Pancreas (tissue), 10 donors: ENCODE results near the gene ESR2. TPM values are rescaled to one million over a fixed set of nuclear protein-coding genes. Genes with fewer than 3 reads are reported as not detected.

Source experiments
- ATAC-seq, 4 donors: fragments of 200-7000 bp; cut with Tn5 transposase; one replicate each; pipeline versions ENCODE4 v1.8.0 to v1.9.1; 2020; ENCODE audit warnings: mild to moderate bottlenecking in 4 of 4, moderate library complexity in 4 of 4
- DNase-seq, 6 donors: peaks; one replicate each; pipeline ENCODE4 v3.0.0-alpha.2; 2020
- FAIRE-seq: peaks from 2 replicates; lab custom pipeline; 2012; peaks lifted over from hg19 to GRCh38; lab: Jason Lieb, UNC
- H3K27ac ChIP-seq, 4 donors: fragments of 200-600 bp; sonication (generic); 1 replicate in 3 of 4; 2 replicates in 1 of 4; pipeline versions ENCODE4 v1.5.0 to v1.8.0; 2020
- H3K27me3 ChIP-seq, 4 donors: fragments of 200-600 bp; one replicate each; pipeline ENCODE4 v1.8.0; 2021
- H3K36me3 ChIP-seq, 3 donors: fragments of 200-600 bp; sonication (generic) in 1 of 3; one replicate each; pipeline versions ENCODE4 v1.5.0 to v1.8.0; 2020 to 2021
- H3K4me1 ChIP-seq, 3 donors: fragments of 200-600 bp; one replicate each; pipeline ENCODE4 v1.8.0; 2021
- H3K4me3 ChIP-seq, 4 donors: fragments of 200-600 bp; sonication (generic) in 2 of 4; one replicate each; pipeline versions ENCODE4 v1.5.0 to v1.8.0; 2020 to 2021
- H3K9me3 ChIP-seq, 4 donors: fragments of 200-600 bp; one replicate each; pipeline ENCODE4 v1.8.0; 2021
- WGBS, 2 donors: extraction: QIAGEN DNeasy Blood & Tissue Kit; methylation state at CpG; one replicate each; pipeline ENCODE4 v1.1.7; 2013; 5-methylcytosine and 5-hydroxymethylcytosine counted together
- intact Hi-C, 3 donors: fragments of 100-400 bp; cut with DNase I; formaldehyde crosslinking; loops; one replicate each; pipeline versions ENCODE4 v1.11.1 to v1.14.2; 2022
- polyA plus RNA-seq, 2 donors: library from polyadenylated mRNA; stranded (reverse); fragments of 200-250 nt; gene quantifications; one replicate each; pipeline ENCODE4 v1.2.3, GENCODE V29; 2013
- total RNA-seq, 6 donors: library from RNA; stranded (reverse); fragmentation: NEBNext Ultra II Directional in 4 of 6; extraction: Animal tissue kit (Norgen Biotek cat#: 25700) in 4 of 6; gene quantifications; one replicate each; pipeline versions ENCODE4 v1.2.1 to v1.2.4, GENCODE V29; 2021 to 2023
- TF ChIP-seq, protein P1 (sequence below), 4 donors: fragments of 200-600 bp; sonication (generic) in 3 of 4; IDR thresholded peaks; one replicate each; pipeline versions ENCODE4 v1.5.0 to v1.8.0; 2021; ENCODE audit warnings: antibody characterized with exemption in 4 of 4
- donor health status: healthy with polysubstance abuse.
- donor health status: DM: no; HTN: no; CAD: no; lungs with moderate emphysema.
- donor health status: DM: no; HTN: no; CAD: no.
- donor health status: control.
- donor health status: control.
- donor health status: Bipolar disorder and iron deficiency.
- donor health status: DM: yes; HTN: yes; CAD: no.
- donor health status: DM: no; HTN: no; CAD: no.
- donor health status: DM: no; HTN: no; CAD: no.
- donor health status: DM: yes; HTN: yes; CAD: no.

ESR2 gene
- total and polyA plus RNA-seq, 8 donors = 0.08 to 0.78 (median 0.19) TPM

DNA sequence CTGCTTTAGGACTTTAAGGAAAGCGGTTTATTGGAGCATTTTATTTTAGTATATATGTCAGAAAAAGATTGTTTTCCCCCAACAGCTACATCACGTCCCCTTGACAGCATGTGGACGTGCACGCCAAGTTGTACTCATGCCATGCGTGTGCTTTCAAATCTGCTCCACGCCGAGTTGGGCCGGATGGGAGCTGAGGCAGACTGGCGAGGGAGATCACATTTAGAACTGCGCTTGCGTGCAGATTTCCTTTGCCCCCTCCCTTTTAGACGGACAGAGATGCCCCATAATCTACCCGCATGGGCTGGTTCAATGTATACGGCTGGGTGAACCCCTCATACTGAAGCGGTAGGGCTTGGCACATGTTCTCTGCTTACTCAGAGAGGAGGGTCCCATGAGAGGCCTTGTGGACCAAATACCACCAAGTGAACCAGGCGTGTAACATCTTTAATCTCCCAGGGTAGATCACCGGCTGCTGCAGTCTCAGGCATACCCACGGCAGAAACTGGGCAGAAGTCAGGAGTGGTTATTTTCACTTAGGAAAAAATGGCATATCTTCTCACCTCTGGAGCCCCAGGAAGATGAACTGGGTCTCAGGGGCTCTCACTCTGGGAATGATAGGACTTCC is 92.1 kb downstream of the ESR2 start:
- TF ChIP-seq, protein P1, sequence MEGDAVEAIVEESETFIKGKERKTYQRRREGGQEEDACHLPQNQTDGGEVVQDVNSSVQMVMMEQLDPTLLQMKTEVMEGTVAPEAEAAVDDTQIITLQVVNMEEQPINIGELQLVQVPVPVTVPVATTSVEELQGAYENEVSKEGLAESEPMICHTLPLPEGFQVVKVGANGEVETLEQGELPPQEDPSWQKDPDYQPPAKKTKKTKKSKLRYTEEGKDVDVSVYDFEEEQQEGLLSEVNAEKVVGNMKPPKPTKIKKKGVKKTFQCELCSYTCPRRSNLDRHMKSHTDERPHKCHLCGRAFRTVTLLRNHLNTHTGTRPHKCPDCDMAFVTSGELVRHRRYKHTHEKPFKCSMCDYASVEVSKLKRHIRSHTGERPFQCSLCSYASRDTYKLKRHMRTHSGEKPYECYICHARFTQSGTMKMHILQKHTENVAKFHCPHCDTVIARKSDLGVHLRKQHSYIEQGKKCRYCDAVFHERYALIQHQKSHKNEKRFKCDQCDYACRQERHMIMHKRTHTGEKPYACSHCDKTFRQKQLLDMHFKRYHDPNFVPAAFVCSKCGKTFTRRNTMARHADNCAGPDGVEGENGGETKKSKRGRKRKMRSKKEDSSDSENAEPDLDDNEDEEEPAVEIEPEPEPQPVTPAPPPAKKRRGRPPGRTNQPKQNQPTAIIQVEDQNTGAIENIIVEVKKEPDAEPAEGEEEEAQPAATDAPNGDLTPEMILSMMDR (IDR thresholded peaks at IDR 0.05) = no peak
- H3K36me3 ChIP-seq = no peaks in the 10 kb centered on the region
- 84% methylated on average over 18 of the region's 18 CpGs for WGBS, 2 donors
- no peak overlapping the region for H3K4me3 ChIP-seq
- no peak for DNase-seq
- FAIRE-seq = no peak
- H3K27ac ChIP-seq = no peak overlapping the region
- ATAC-seq = no peak
- intact Hi-C loops = no loop called here
- no peaks in the 10 kb centered on the region for H3K27me3 ChIP-seq
- peaks cover 16 to 49% (median 34%) of the 10 kb centered on the region in 3 donors for H3K4me1 ChIP-seq
- H3K9me3 ChIP-seq = no peaks in the 10 kb centered on the region

DNA sequence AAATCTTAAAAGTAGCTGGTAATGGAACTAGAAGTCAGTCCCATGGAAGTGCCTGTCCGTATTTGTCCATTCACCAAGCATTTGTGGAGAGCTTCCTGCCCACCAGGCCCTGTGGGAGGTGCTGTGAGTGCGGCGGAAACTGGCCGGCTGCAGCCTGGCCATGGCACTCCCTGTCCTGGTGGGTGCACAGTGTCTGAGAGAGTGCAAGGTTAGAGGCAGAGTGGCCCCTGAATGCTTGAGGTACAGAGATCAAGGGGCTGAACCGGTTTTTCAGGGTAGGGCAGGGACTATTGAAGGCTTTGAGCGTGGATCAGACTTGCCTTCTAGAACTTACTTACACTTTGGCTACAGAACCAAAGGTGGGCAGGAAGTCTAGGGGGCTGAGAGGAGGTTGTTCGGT is 92.9 kb downstream of the ESR2 start:
- DNase-seq (no peak), FAIRE-seq (no peak), ATAC-seq (peak in 3 of 4 donors; percentile 4 to 22 (median 18))
- Histone ChIP-seq H3K27me3 (no peaks in the 10 kb centered on the region), H3K9me3 (no peaks in the 10 kb centered on the region), H3K4me1 (peaks cover 22 to 56% (median 41%) of the 10 kb centered on the region in 3 donors), H3K27ac (peak overlapping the region in 1 of 4 donors; percentile 9), H3K36me3 (no peaks in the 10 kb centered on the region), H3K4me3 (no peak overlapping the region)
- intact Hi-C loops = no loop called here
- 45 to 54% methylated on average over 7 of the region's 7 CpGs for WGBS, 2 donors
- TF ChIP-seq, protein P1 (IDR thresholded peaks at IDR 0.05) = no peak

DNA sequence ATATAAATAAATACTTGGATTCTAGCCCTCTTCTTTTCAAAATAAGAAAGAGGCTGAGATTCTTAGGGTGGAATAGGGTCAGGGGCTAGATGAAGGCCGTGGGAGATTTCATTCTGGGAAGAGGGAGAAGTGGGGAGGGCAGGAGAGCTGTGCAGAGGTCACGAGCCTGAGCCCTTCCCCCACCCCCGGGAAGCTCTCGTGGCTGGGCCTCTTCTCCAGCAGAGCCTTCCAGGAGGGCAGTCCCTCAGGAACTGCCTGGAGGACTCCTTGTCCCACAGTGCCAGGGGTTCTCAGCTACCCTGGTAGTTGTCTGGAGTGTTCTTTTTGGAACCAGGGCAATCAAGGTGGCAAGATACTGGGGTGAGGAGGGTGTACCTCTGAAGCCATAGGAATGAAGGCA is 94.0 kb downstream of the ESR2 start:
- H3K9me3 ChIP-seq = no peaks in the 10 kb centered on the region
- ATAC-seq = peak; percentile 33 to 61 (median 39)
- H3K4me3 ChIP-seq = no peak overlapping the region
- peak in 2 of 6 donors; percentile 67 to 69 for DNase-seq
- H3K27ac ChIP-seq = peak overlapping the region in 2 of 4 donors; percentile 29 to 35
- intact Hi-C loops = no loop called here
- 18 to 25% methylated on average over 4 of the region's 4 CpGs for WGBS, 2 donors
- TF ChIP-seq, protein P1 (IDR thresholded peaks at IDR 0.05) = no peak
- no peaks in the 10 kb centered on the region for H3K36me3 ChIP-seq
- no peak for FAIRE-seq
- peaks cover 31 to 68% (median 53%) of the 10 kb centered on the region in 3 donors for H3K4me1 ChIP-seq
- no peaks in the 10 kb centered on the region for H3K27me3 ChIP-seq

GRCh38 chr14:64198486-64198885 is 95.7 kb downstream of the ESR2 start:
- TF ChIP-seq, protein P1 (IDR thresholded peaks at IDR 0.05) = no peak
- 50 to 53% methylated on average over 3 of the region's 3 CpGs for WGBS, 2 donors
- FAIRE-seq (no peak), DNase-seq (no peak), ATAC-seq (no peak)
- peaks cover 33 to 78% (median 52%) of the 10 kb centered on the region in 3 donors for H3K4me1 ChIP-seq
- peak overlapping the region in 1 of 4 donors; percentile 73 for H3K27ac ChIP-seq
- H3K9me3 ChIP-seq = no peaks in the 10 kb centered on the region
- no peak overlapping the region for H3K4me3 ChIP-seq
- H3K36me3 ChIP-seq = no peaks in the 10 kb centered on the region
- no peaks in the 10 kb centered on the region for H3K27me3 ChIP-seq
- intact Hi-C loops = no loop called here

- TF ChIP-seq, protein P1 (IDR thresholded peaks at IDR 0.05) = no peak
- Histone ChIP-seq H3K27ac (peak overlapping the region in 1 of 4 donors; percentile 73), H3K9me3 (no peaks in the 10 kb centered on the region), H3K27me3 (no peaks in the 10 kb centered on the region), H3K36me3 (no peaks in the 10 kb centered on the region), H3K4me3 (no peak overlapping the region), H3K4me1 (peaks cover 33 to 79% (median 50%) of the 10 kb centered on the region in 3 donors)
- WGBS, 2 donors = 43 to 60% methylated on average over 3 of the region's 3 CpGs
- FAIRE-seq (no peak), DNase-seq (no peak), ATAC-seq (no peak)
- intact Hi-C loops = no loop called here
Measured at GRCh38 chr14:64197996-64198395, 96.2 kb downstream of the ESR2 start.
